Right kidney (tissue), 1 donor: ENCODE results near the gene SMIM1.

ENCODE experiments used
- DNase-seq: peaks from one replicate; pipeline ENCODE4 v3.0.0-alpha.2; 2016

SMIM1 gene

GRCh38 chr1:3820316-3820715 lies 47.8 kb downstream of the SMIM1 start:
- no peak for DNase-seq

GRCh38 chr1:3821004-3821403 lies 48.5 kb downstream of the SMIM1 start:
- DNase-seq, result no peak

- DNase-seq, result no peak
These were observed 48.9 kb downstream of the SMIM1 start for GRCh38 chr1:3821447-3821846.

DNA sequence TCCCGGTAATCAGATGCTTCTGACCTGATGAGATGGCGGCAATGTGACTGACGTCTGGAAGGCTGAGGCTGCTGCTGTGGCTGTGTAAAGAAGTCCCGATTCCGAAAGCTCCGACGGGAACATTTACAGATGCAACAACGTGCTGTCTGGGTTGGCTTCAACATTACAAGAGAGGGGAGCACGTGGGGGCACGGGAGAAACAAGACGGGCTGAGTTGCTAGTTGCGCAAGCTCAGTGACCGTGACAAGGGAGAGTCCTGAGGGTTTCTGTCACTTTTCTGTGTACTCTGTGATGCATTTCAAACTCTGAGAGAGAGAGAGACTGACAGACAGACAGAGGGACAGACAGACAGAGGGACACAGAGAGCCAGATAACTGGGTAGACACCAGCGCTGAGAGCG lies 49.4 kb downstream of the SMIM1 start:
- no peak for DNase-seq

DNA sequence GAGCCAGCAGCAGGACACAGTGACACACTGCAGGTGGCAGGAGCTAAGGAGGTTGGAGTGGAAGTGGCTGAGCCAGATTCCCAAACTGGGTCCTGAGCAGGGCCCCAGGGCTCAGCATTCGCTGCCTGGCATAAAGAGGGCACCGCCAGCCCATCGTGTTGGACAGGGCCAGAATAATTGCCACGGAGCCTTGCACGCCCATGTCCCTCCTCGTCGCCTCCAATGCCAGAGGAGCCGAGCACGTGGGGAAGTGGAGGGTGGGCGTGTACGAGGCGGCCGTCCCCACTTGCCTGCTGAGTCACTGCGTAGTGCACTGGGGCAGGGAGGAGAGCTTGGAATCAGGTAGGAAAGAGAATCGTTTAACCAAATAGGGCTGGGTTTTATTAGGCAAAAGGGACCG lies 49.9 kb downstream of the SMIM1 start:
- no peak for DNase-seq

DNA sequence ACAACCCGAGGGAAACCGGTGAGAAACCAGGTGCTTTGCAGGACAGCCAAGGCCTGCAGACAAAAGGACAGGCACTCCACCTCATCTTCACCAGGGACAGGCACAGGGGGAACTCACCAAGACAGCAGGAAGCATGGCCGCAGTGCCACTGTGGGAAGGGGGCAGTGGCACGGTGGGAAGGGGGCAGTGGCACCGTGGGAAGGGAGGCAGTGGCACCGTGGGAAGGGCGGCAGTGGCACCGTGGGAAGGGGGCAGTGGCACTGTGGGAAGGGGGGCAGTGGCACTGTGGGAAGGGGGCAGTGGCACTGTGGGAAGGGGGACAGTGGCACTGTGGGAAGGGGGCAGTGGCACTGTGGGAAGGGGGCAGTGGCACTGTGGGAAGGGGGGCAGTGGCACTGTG lies 52.1 kb downstream of the SMIM1 start:
- DNase-seq, result no peak

DNA sequence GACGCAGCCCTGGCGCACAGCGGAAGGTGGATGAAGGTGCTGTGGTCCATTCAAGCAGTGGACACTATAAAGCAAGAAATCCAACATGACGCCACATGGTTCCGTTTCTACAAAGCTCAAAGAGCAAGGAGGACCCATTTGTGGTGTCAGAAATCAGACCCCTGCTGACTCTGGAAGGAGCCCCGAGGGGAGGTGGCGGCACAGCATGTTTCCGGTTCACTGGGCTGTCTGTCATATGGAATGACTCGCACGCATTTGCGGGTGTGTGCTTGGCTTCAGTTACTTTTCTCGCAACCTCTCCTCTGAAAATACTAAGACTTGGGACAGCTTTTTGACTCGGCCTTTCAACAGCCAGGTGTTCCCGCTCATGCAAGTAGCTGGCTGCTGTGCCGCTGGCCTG lies 52.8 kb downstream of the SMIM1 start:
- no peak for DNase-seq
